GM19324 (cell line): ENCODE data around the gene PBX4.

ENCODE experiments used
- ATAC-seq: cut with Tn5 transposase; IDR thresholded peaks from one replicate; pipeline ENCODE4 v1.9.1; 2021; ENCODE audit warnings: mild to moderate bottlenecking, moderate library complexity; ENCODE audit not compliant: unreplicated experiment, low FRiP score

Gene PBX4

DNA sequence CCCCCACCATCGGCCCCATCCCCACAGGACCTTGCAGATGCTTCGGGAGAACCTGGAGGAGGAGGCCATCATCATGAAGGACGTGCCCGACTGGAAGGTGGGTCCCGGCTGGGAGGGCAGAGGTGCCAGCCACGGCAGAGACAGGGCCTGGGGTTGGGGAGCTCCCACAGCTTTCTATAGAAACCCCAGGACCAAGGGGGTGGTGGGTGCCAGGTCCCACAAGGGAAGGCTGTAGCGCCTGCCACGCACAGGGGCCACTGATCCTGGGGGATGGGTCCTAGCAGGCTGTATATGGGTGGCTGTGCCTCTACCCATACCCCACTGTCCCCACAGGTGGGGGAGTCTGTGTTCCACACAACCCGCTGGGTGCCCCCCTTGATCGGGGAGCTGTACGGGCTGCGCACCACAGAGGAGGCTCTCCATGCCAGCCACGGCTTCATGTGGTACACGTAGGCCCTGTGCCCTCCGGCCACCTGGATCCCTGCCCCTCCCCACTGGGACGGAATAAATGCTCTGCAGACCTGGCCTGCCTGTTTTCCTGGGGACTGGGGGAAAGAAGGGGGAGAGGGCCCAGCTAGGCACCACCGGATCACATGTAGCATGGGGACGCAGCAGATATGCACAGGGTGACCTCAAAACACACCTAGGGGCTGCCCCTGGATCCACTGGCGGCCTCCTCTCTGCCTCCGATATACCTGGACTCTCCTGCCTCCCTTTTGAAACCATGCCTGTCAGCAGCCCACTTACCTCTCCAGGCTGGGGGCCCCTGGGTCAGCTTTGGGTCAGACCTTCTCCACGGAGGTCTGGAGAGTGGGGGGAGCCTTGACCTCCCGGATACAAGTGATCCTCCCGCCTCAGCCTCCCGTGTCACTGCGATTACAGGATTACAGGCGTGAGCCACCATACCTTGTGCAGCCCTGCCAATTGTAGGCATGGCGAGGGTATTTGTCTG is 90.5 kb downstream of the PBX4 start:
- no peak for ATAC-seq

DNA sequence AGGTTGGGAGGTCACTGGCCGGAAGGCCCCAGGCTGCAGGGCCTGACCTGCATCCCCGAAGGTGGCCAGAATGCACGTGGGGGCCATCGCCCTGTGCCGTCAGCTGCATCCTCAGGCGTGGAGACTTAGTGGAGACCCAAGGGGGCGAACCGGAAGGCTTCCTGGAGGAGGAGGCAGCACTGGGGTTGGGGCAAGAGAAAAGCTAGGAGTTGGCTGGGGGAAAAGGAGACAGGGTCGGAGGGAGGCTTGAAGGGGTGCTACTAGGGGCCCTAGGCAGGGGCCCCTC is 91.2 kb downstream of the PBX4 start:
- no peak for ATAC-seq

DNA sequence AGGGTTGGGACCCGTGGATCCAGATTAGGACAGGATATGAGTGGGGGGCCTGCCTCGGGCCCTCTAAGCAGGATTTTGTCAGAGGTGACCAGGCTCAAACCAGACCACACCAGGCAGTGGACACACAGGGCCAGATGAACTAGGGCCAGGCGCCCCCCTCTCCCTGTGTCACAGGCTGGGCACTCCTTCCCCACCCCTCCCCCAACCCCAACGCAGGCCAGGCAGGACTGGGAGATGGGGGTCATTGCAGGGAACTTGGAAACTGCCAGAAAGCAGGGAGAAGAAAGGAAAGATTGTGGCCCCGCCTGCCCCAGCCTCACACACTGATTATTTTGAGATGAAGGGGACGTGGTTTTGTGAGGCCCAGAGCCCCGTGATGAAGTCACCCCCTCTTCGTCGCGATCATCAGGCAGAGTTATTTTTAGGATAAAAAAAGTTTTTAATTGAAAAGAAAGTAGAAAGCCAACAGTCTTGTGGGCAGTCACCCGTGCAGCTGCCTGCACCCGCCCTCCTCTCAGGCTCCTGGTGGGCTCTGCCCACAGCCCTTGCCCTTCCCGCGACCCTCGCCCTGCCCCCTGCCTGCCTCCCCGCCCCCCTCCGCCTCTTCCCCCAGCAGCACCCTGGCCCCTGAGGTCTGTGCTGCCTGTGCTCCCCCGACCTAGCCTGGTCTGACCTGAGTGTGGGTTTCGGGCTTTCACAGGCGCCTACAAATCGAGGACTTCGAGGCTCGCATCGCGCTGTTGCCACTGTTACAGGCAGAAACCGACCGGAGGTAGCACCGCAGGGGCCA is 91.7 kb downstream of the PBX4 start:
- no peak for ATAC-seq

DNA sequence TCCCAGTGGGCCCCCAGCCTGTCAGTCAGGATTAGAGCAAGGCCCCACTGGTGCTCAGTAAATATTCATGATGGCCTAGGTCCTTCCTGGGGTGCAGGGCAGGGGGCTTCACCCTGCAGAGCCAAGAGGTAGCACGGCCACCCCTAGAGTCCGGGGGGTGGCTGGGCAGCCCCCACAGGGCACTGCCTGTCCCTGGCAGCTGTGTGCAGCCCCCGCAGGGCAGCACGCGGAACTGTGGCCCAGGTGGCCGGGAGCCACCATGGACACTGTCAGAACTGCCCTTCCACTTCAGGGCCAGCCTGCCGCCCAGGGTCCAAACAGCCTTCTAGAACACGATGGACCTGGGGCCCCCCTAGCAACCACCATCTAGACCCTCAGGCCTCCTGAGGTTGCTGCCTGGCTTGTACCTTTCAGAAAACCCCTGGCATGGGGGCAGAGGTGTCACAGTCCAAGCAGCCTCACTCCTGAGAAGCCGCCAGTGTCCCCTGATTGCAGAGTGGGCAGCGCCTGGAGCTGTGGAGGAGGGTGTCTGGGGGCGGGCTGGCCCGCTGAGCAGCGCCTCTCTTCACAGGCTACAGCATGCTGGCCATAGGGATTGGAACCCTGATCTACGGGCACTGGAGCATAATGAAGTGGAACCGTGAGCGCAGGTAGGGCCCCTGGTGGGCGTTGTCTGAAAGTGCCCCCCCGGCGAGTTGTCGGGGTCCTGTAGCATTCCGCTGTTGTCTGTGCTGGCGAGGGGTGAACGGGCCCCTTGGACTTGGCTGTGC is 92.7 kb downstream of the PBX4 start:
- ATAC-seq, result no peak

DNA sequence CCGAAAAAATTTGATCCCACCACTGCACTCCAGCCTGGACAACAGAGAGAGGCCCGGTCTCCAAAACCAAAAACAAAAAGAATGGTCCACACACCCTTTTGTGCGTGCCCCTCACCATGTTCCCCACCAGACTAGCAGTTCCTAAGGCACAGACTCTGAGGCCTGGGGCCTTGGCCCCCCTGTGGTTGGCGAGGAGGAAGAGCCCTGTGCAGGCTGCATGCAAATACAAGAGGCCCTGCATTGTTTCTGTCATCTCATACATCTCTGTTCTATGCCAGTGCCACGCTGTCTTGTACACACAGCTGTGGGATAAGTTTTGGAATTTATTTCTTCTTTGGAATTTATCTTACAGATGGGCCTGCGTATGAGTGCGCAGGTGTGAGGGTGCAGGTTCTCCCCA is 94.4 kb downstream of the PBX4 start:
- ATAC-seq, result no peak

DNA sequence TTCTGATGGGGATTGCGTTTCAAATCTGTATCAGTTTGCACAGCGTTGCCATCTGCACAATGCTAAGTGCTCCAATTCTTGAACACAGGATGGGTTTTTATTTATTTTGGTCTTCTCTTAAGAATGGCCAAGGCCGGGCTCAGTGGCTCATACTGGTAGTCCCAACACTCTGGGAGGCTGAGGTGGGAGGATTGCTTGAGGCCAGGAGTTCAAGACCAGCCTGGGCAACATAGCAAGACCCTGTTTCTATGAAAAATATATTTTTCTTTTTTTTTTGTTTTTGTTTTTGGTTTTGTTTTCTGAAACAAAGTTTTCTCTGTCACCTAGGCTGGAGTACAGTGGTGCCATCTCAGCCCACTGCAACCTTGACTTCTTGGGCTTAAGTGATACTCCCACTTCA is 95.3 kb downstream of the PBX4 start:
- no peak for ATAC-seq

DNA sequence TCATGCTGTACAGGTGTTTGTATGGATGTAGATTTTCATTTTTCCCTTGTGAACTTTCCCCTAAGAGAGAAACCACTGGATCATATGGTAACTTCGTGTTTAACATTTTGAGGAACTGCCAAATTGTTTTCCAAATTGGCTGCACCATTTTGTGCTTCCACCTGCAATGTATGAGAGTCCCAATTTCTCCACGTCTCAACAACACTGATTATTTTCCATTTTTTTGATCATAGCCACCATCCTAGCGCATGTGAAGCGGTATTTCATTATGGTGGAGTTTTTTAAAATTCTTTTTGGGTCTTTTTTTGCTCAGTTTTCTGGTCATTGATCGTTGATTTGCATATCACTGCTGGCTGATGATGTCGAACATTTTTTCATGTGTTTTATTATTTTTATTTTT is 97.5 kb downstream of the PBX4 start:
- ATAC-seq, result no peak

DNA sequence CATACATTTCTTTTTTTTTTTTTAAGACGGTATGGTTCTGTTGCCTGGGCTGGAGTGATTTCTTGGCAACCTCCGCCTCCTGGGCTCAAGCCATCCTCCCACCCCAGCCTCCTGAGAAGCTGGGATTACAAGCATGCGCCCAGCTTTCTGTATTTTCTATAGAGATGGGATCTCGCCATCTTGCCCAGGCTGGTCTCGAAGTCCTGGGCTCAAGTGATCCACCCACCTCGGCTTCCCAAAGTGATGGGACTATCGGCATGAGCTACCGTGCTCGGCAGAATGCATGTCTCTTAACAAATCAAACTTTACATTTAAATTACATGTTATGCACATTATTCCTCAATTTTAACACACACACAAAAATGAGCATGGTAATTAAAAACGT is 101.3 kb downstream of the PBX4 start:
- ATAC-seq, result no peak

DNA sequence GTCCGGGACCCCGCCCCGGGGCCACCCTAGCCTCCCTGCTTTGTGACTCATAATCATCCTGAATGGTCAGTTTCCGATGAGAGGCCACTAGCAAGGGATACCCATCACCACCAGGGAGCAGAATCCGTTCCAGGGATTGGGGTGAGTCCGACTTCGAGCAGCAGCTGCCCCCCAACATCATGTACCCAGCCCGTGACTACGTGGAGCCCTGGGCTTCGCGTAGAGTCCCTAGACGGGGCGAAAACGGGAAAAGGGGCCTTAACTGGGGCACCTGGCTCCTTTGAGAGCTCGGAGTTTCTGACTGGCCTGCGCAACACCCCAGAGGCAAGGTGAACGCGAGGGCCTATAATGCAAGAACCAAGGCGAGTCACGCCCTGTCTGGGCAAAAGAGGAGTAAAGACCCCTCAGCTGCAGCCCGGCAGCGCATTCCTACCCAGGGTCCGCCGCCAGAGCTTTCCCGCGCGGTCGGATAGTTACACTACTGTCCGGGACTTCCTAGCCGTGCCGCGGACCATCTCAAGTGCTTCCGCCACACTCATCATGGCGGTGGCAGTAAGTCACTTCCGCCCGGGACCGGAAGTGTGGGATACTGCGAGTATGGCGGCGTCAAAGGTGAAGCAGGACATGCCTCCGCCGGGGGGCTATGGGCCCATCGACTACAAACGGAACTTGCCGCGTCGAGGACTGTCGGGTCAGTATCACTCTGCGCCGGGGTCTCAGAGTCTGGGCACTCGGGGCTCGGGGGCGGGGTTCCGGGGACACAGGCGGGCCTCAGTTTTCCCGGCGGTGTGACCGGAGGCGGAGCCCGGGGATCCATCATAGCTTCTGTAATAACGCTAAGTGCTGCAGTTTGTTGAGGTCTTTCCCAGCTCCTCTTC is 102.6 kb downstream of the PBX4 start, which contains the start of gene NDUFA13:
Gene NDUFA13 (plus strand): TSS at position 584 of the 878 bp plus-strand sequence. CDS start 14 bp downstream, at position 598.
- ATAC-seq, result peak; percentile 95

DNA sequence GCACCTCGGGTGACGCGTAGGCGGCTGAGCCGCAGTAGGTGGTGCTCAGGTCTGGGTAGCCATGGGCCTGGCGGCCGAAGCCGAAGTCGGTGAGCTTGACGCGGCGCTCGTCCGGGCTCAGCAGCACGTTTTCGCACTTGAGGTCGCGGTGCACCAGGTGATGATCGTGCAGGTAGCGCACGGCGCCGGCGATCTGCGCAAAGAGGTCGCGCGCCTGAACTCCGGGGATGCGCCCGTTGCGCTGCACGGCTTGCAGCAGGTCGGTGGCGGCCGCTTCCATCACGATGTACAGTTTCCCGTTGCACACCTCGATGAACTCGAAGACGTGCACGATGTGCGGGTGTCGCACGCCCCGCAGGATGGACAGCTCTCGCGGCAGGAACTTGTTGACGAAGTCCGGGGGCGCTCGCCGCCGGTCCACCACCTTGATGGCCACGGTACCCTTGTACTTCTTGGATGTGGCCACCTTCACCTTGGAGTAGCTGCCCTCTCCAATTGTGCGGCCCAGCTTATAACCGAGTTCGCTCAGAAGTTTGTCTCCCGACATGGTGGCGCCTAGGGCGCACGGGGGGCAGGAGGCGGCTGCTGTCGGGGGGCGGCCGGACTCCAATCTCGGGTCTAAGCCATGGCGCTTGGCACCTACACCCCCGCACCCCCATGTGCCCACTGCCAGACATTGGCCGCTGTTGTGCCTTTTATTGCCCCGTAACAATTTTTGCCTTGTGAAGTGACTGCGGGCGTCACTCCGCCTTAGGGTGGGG is 103.4 kb downstream of the PBX4 start, which contains the start of gene TSSK6:
Gene TSSK6 (minus strand): TSS at position 668 of the 761 bp plus-strand sequence. CDS start 121 bp downstream, at position 547.
- ATAC-seq, result no peak

DNA sequence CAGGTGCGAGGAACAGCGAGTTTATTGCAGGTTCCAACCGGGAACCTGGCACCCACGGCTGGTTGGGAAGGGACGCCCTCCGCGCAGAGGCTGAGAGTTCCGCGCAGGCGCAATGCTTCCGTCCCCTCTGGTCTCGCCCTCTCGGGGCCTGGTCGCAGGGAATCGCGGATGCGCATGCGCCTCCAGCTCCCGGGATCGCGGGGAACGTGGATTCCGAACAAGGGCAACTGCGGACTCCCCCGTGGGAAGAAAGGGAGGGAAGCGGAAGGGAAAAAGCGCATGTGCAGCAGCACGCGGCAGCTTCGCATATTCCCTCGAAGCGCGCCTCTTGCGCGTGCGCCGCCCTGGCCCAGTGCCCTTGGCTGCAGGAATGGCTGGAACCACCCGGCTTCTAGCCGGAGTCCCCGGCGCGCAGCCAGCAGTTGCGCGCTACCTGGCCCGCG is 104.3 kb downstream of the PBX4 start:
- ATAC-seq, result no peak

DNA sequence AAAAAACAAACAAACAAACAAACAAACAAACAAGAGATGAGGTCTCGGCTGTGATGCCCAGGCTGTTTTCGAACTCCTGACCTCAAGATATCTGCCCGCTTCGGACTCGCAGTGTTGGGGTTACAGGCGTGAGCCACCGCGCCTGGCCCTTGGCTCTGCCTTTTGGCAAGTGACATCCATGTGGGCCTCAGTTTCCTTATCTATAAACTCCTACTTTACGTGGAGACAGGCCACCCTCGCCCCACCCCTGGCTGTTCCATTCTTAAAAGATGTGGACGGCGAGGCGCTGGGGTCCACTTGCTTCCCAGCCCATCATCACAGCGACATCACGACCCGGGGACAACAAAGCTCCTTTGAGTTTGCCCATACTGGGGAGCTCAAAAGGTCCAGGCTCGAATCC is 104.8 kb downstream of the PBX4 start:
- no peak for ATAC-seq
